Limb (tissue), 2 donors: ENCODE data around the gene CTTNBP2.

Source experiments
- DNase-seq, 2 donors: peaks; one replicate each; pipeline ENCODE4 v3.0.0-alpha.2; 2016; ENCODE audit errors: extremely low spot score in 2 of 2

CTTNBP2 gene

GRCh38 chr7:117698018-117698417 lies 175.2 kb downstream of the CTTNBP2 start:
- no peak for DNase-seq

- no peak for DNase-seq
Measured at GRCh38 chr7:117692338-117692737, 180.9 kb downstream of the CTTNBP2 start.

- DNase-seq, result no peak
Measured at GRCh38 chr7:117690147-117690546, 183.1 kb downstream of the CTTNBP2 start.

- no peak for DNase-seq
Measured at GRCh38 chr7:117689406-117689805, 183.8 kb downstream of the CTTNBP2 start.

- DNase-seq, result no peak
Measured at GRCh38 chr7:117688126-117688525, 185.1 kb downstream of the CTTNBP2 start.

- DNase-seq, result no peak
Measured at GRCh38 chr7:117686311-117686935, 186.8 kb downstream of the CTTNBP2 start.

GRCh38 chr7:117685795-117686194 lies 187.4 kb downstream of the CTTNBP2 start:
- no peak for DNase-seq

- no peak for DNase-seq
Measured at GRCh38 chr7:117683430-117684175, 189.6 kb downstream of the CTTNBP2 start.

GRCh38 chr7:117682681-117683385 lies 190.4 kb downstream of the CTTNBP2 start:
- DNase-seq, result no peak

GRCh38 chr7:117679120-117679519 lies 194.1 kb downstream of the CTTNBP2 start:
- DNase-seq, result no peak

- DNase-seq, result no peak
Measured at GRCh38 chr7:117675497-117676435, 197.5 kb downstream of the CTTNBP2 start.

GRCh38 chr7:117674617-117675016 lies 198.6 kb downstream of the CTTNBP2 start:
- DNase-seq, result no peak

- no peak for DNase-seq
Measured at GRCh38 chr7:117673839-117674238, 199.4 kb downstream of the CTTNBP2 start.

- DNase-seq, result no peak
Measured at GRCh38 chr7:117673367-117673766, 199.9 kb downstream of the CTTNBP2 start.

- DNase-seq, result no peak
Measured at GRCh38 chr7:117672453-117672852, 200.8 kb downstream of the CTTNBP2 start.

GRCh38 chr7:117669818-117670217 lies 203.4 kb downstream of the CTTNBP2 start:
- DNase-seq, result no peak

- no peak for DNase-seq
Measured at GRCh38 chr7:117667456-117667855, 205.8 kb downstream of the CTTNBP2 start.

GRCh38 chr7:117666689-117667088 lies 206.6 kb downstream of the CTTNBP2 start:
- DNase-seq, result no peak

GRCh38 chr7:117666031-117666430 lies 207.2 kb downstream of the CTTNBP2 start:
- DNase-seq, result no peak

- DNase-seq, result no peak
Measured at GRCh38 chr7:117665368-117665767, 207.9 kb downstream of the CTTNBP2 start.

- DNase-seq, result no peak
Measured at GRCh38 chr7:117664047-117664446, 209.2 kb downstream of the CTTNBP2 start.
